Retinal pigment epithelial cell (primary cell): ENCODE data around the gene HMGA1.

Experiments
- DNase-seq: peaks from one replicate; pipeline ENCODE4 v3.0.0-alpha.2; 2010; ENCODE audit warnings: low read depth
- H3K4me3 ChIP-seq: 2 replicates; pipeline ENCODE4 v1.5.1; 2011; ENCODE audit warnings: mild to moderate bottlenecking, low read length, control low read depth, moderate library complexity
- CTCF ChIP-seq: conservative IDR thresholded peaks from 2 replicates; pipeline ENCODE4 v1.5.1; 2011; ENCODE audit warnings: low read depth, low read length, control low read depth, inconsistent platforms

HMGA1 gene

GRCh38 chr6:34205916-34206315 lies 30.8 kb upstream of the HMGA1 start:
- DNase-seq, result no peak
- no peak for TF ChIP-seq CTCF
- H3K4me3 ChIP-seq, result no peak overlapping the region

GRCh38 chr6:34206726-34207125 lies 29.9 kb upstream of the HMGA1 start:
- no peak overlapping the region for H3K4me3 ChIP-seq
- DNase-seq, result no peak

GRCh38 chr6:34207695-34208443 lies 28.8 kb upstream of the HMGA1 start:
- no peak for TF ChIP-seq CTCF
- DNase-seq, result no peak
- H3K4me3 ChIP-seq, result no peak overlapping the region

More at GRCh38 chr6:34206726-34207125, 29.9 kb upstream of the HMGA1 start:
- no peak for TF ChIP-seq CTCF

- no peak for DNase-seq
- H3K4me3 ChIP-seq, result no peak overlapping the region
- no peak for TF ChIP-seq CTCF
These were observed 22.9 kb upstream of the HMGA1 start for GRCh38 chr6:34213772-34214171.

- no peak for TF ChIP-seq CTCF
These were observed 18.0 kb upstream of the HMGA1 start for GRCh38 chr6:34218691-34219090.

GRCh38 chr6:34223381-34223955 lies 13.2 kb upstream of the HMGA1 start:
- TF ChIP-seq CTCF, result no peak
- DNase-seq, result no peak
- H3K4me3 ChIP-seq, result peak overlapping the region; percentile 26

More at GRCh38 chr6:34218691-34219090, 18.0 kb upstream of the HMGA1 start:
- DNase-seq, result no peak
- H3K4me3 ChIP-seq, result no peak overlapping the region
